WTC11 (cell line): ENCODE data around the gene CCDC87. TPM values are rescaled to one million over a fixed set of nuclear protein-coding genes. Genes with fewer than 3 reads are reported as not detected.
"Not testable (repeated sequence)": the region's sequence is repeated elsewhere in the genome, so short reads cannot be mapped to it uniquely, and the experiment has no call there.

ENCODE experiments used
- ATAC-seq: fragments of 200-7000 bp; cut with Tn5 transposase; 2 replicates; pipeline ENCODE4 v1.10.0; 2021; ENCODE audit warnings: mild to moderate bottlenecking, moderate library complexity
- CTCF ChIA-PET: fragments of 300-600 bp; sonication (Branson Sonifier 250); formaldehyde crosslinking; loops from one replicate; lab custom pipeline; 2021; ENCODE audit warnings: antibody characterized with exemption; lab: Charles Lee
- POLR2A ChIA-PET: fragments of 350-600 bp; sonication (Branson Sonifier 250); formaldehyde crosslinking; loops from one replicate; lab custom pipeline; 2021; ENCODE audit warnings: antibody characterized with exemption; lab: Charles Lee
- DNase-seq: peaks from one replicate; pipeline ENCODE4 v3.0.0; 2021; ENCODE audit warnings: low spot score
- H3K27ac Mint-ChIP-seq: 2 replicates; pipeline ENCODE4 v1.8.0; 2021; ENCODE audit warnings: mixed read lengths
- H3K27me3 Mint-ChIP-seq: 2 replicates; pipeline ENCODE4 v1.8.0; 2021; ENCODE audit warnings: low read depth, mild to moderate bottlenecking, moderate library complexity, mixed read lengths
- H3K36me3 Mint-ChIP-seq: 2 replicates; pipeline ENCODE4 v1.8.0; 2021; ENCODE audit warnings: mixed read lengths
- H3K4me1 Mint-ChIP-seq: 2 replicates; pipeline ENCODE4 v1.8.0; 2022; ENCODE audit warnings: mixed read lengths
- H3K4me3 Mint-ChIP-seq: 2 replicates; pipeline ENCODE4 v1.8.0; 2021; ENCODE audit warnings: mild to moderate bottlenecking, moderate library complexity, mixed read lengths
- H3K9me3 Mint-ChIP-seq: 2 replicates; pipeline ENCODE4 v1.8.0; 2021; ENCODE audit warnings: mixed read lengths
- CBFB ChIP-seq: sonication (generic); formaldehyde crosslinking; IDR thresholded peaks from 2 replicates; pipeline ENCODE4 v1.8.1; 2022; ENCODE audit warnings: mild to moderate bottlenecking, low read depth, missing genetic modification reagents
- CREB1 ChIP-seq: sonication (generic); formaldehyde crosslinking; IDR thresholded peaks from 2 replicates; pipeline ENCODE4 v1.8.0; 2023; ENCODE audit warnings: mild to moderate bottlenecking, missing genetic modification reagents
- FOXJ3 ChIP-seq: sonication (generic); formaldehyde crosslinking; IDR thresholded peaks from 2 replicates; pipeline ENCODE4 v1.9.0; 2021; ENCODE audit warnings: missing genetic modification reagents, mild to moderate bottlenecking, borderline replicate concordance
- GTF2I ChIP-seq: fragments of 250-450 bp; sonication (Bioruptor Pico); conservative IDR thresholded peaks from 2 replicates; pipeline ENCODE4 v1.4.0; 2021; ENCODE audit warnings: mild to moderate bottlenecking
- IRF2 ChIP-seq: sonication (generic); formaldehyde crosslinking; IDR thresholded peaks from 2 replicates; pipeline ENCODE4 v1.8.0; 2022; ENCODE audit warnings: low read depth, missing genetic modification reagents, borderline replicate concordance
- JUN ChIP-seq: sonication (generic); formaldehyde crosslinking; IDR thresholded peaks from 2 replicates; pipeline ENCODE4 v1.8.0; 2023; ENCODE audit warnings: mild to moderate bottlenecking, missing genetic modification reagents
- NFYB ChIP-seq: sonication (generic); formaldehyde crosslinking; conservative IDR thresholded peaks from 2 replicates; pipeline ENCODE4 v1.8.0; 2022; ENCODE audit warnings: low read depth, missing genetic modification reagents
- NR3C1 ChIP-seq: sonication (generic); formaldehyde crosslinking; conservative IDR thresholded peaks from 2 replicates; pipeline ENCODE4 v1.8.1; 2023; ENCODE audit warnings: low read depth, mild to moderate bottlenecking, missing genetic modification reagents
- SMAD4 ChIP-seq: sonication (generic); formaldehyde crosslinking; IDR thresholded peaks from 2 replicates; pipeline ENCODE4 v1.8.0; 2022; ENCODE audit warnings: mild to moderate bottlenecking, missing genetic modification reagents
- SP1 ChIP-seq: sonication (generic); formaldehyde crosslinking; conservative IDR thresholded peaks from 2 replicates; pipeline ENCODE4 v1.8.1; 2022; ENCODE audit warnings: missing genetic modification reagents
- ZBTB21 ChIP-seq: sonication (generic); formaldehyde crosslinking; IDR thresholded peaks from 2 replicates; pipeline ENCODE4 v1.8.1; 2023; ENCODE audit warnings: mild to moderate bottlenecking, missing genetic modification reagents, borderline replicate concordance
- ZNF121 ChIP-seq: sonication (generic); formaldehyde crosslinking; IDR thresholded peaks from 2 replicates; pipeline ENCODE4 v1.8.0; 2023; ENCODE audit warnings: missing genetic modification reagents
- ZNF138 ChIP-seq: sonication (generic); formaldehyde crosslinking; conservative IDR thresholded peaks from 2 replicates; pipeline ENCODE4 v1.8.1; 2022; ENCODE audit warnings: mild to moderate bottlenecking, moderate library complexity, missing genetic modification reagents
- ZNF232 ChIP-seq: sonication (generic); formaldehyde crosslinking; IDR thresholded peaks from 2 replicates; pipeline ENCODE4 v1.8.0; 2022; ENCODE audit warnings: mild to moderate bottlenecking, missing genetic modification reagents
- ZNF396 ChIP-seq: fragments of 250-450 bp; sonication (Bioruptor Pico); IDR thresholded peaks from 2 replicates; pipeline ENCODE4 v1.8.0; 2021; ENCODE audit warnings: mild to moderate bottlenecking, moderate library complexity, borderline replicate concordance
- total RNA-seq: library from RNA; stranded (reverse); gene quantifications from 3 replicates; pipeline ENCODE4 v1.2.3, GENCODE V29; 2021
- TF ChIP-seq, protein P1 (sequence below): sonication (generic); formaldehyde crosslinking; IDR thresholded peaks from 2 replicates; pipeline ENCODE4 v1.8.0; 2022; ENCODE audit warnings: mild to moderate bottlenecking, missing genetic modification reagents
- TF ChIP-seq, protein P2 (sequence below): sonication (generic); formaldehyde crosslinking; IDR thresholded peaks from 2 replicates; pipeline ENCODE4 v1.8.1; 2023; ENCODE audit warnings: mild to moderate bottlenecking, missing genetic modification reagents
- TF ChIP-seq, protein P3 (sequence below): fragments of 250-450 bp; sonication (Bioruptor Pico); conservative IDR thresholded peaks from 2 replicates; pipeline ENCODE4 v1.9.0; 2021; ENCODE audit warnings: mild to moderate bottlenecking
- TF ChIP-seq, protein P4 (sequence below): sonication (generic); formaldehyde crosslinking; IDR thresholded peaks from 2 replicates; pipeline ENCODE4 v1.8.1; 2023; ENCODE audit warnings: mild to moderate bottlenecking, missing genetic modification reagents, moderate library complexity
- TF ChIP-seq, protein P5 (sequence below): sonication (generic); formaldehyde crosslinking; IDR thresholded peaks from 2 replicates; pipeline ENCODE4 v1.8.0; 2022; ENCODE audit warnings: mild to moderate bottlenecking, missing genetic modification reagents

Gene CCDC87
- total RNA-seq, 1 experiment from 2014 or later = 0.85 TPM

DNA sequence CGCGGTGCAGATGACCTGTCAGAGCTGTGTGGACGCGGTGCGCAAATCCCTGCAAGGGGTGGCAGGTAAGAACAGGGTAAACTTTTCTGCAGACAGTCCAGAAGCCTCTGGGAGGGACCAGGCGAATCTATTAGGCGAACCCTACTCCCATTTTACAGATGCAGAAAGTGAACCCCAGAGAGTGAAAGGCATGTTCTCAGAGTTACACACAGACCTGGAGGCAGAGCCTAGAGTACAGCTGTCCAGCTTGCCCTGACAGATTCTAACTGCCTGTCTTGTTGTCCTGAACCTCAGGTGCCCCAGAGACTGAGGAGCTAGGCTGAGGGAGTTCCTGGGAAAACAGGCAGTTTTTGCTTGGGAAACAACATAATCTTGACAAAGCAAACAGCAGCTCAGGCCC lies 787 bp upstream of the CCDC87 start (continued):
- no peak for TF ChIP-seq ZNF138
- no peak for TF ChIP-seq IRF2

DNA sequence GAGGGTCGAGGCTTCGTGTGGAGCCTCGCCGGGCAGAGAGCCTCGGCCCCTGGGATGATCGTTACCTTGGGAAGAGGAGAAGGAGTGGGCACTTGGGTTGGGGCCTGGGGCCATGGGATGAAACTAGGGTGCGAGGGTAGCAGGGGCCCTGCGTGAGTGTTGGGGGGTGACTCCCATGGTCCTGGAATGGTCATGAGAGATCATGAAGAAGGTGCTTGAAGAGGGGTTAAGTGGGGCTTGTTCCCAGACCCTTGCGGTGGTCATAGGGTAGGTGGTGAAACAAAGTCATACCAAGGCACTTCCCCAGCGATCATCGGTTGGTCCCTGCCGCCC lies 406 bp upstream of the CCDC87 start:
- POLR2A ChIA-PET = interaction anchor here (0.5 to 1.5 kb wide), 4 partner anchors 45 to 127 kb away, joined by 3 to 11 read pairs (median 8); partner anchors contain the start of genes ACTN3, RBM4, RBM4B and ZDHHC24
- ATAC-seq = no peak; the same call in 1 of the 2 replicates
- peak overlapping the region; percentile 97 for H3K4me3 Mint-ChIP-seq
- H3K27me3 Mint-ChIP-seq = peaks cover 39% of the 10 kb centered on the region
- peak overlapping the region; percentile 99 for H3K27ac Mint-ChIP-seq
- no peak for DNase-seq
- peaks cover 15% of the 10 kb centered on the region for H3K36me3 Mint-ChIP-seq
- peaks cover 11% of the 10 kb centered on the region for H3K4me1 Mint-ChIP-seq
- CTCF ChIA-PET = interaction anchor here (0.8 to 1.8 kb wide), 16 partner anchors 10 to 322 kb away, joined by 3 to 23 read pairs (median 6); partner anchors contain the start of genes ACTN3, CTSF, DPP3 and RBM4
- TF ChIP-seq CBFB (CRISPR knock-in tag) (0 out of 2 replicates have a peak, but pooled peaks have one; percentile 21), CREB1 (CRISPR knock-in tag) (peak; percentile 20; the same call in 1 of the 2 replicates), ZBTB21 (CRISPR knock-in tag) (no peak), NR3C1 (CRISPR knock-in tag) (no peak)
- TF ChIP-seq, protein P1, sequence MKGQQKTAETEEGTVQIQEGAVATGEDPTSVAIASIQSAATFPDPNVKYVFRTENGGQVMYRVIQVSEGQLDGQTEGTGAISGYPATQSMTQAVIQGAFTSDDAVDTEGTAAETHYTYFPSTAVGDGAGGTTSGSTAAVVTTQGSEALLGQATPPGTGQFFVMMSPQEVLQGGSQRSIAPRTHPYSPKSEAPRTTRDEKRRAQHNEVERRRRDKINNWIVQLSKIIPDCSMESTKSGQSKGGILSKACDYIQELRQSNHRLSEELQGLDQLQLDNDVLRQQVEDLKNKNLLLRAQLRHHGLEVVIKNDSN = peak; percentile 4; the same call in 1 of the 2 replicates
- TF ChIP-seq, protein P2, sequence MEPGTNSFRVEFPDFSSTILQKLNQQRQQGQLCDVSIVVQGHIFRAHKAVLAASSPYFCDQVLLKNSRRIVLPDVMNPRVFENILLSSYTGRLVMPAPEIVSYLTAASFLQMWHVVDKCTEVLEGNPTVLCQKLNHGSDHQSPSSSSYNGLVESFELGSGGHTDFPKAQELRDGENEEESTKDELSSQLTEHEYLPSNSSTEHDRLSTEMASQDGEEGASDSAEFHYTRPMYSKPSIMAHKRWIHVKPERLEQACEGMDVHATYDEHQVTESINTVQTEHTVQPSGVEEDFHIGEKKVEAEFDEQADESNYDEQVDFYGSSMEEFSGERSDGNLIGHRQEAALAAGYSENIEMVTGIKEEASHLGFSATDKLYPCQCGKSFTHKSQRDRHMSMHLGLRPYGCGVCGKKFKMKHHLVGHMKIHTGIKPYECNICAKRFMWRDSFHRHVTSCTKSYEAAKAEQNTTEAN = no peak
- peaks cover 23% of the 10 kb centered on the region for H3K9me3 Mint-ChIP-seq

DNA sequence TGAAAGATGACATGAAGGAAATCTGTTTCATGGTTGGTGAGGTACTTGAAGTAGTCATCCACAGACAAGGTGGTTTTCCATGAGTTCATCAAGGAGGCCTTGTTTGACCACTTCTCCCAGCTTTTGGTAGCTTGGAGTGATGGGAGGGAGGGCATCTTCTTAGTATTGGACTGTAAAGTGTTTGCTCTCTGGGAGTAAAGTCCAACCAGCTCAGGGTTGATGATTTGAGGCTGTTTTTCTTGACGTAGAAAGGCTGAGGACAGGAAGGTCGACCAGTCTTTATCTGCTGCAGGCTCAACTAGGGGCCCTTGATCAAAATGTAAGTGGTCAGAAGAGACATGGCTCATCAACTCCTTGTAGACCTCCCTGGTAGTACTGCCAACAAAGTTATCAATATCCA lies 1.7 kb downstream of the CCDC87 start:
- ChIA-PET POLR2A (interaction anchor here (0.7 kb wide), 1 partner anchor 47 kb away, joined by 4 read pairs; no protein-coding TSS in a partner anchor), CTCF (interaction anchor here (0.6 kb wide), 1 partner anchor 23 kb away, joined by 4 read pairs; no protein-coding TSS in a partner anchor)
- peaks cover 49% of the 10 kb centered on the region for H3K27me3 Mint-ChIP-seq
- H3K4me1 Mint-ChIP-seq = peaks cover 11% of the 10 kb centered on the region
- peaks cover 28% of the 10 kb centered on the region for H3K9me3 Mint-ChIP-seq
- no peak overlapping the region for H3K4me3 Mint-ChIP-seq
- ATAC-seq (no peak), DNase-seq (no peak)
- TF ChIP-seq FOXJ3 (CRISPR knock-in tag) (no peak), JUN (CRISPR knock-in tag) (no peak), SMAD4 (CRISPR knock-in tag) (no peak), NFYB (CRISPR knock-in tag) (no peak)
- TF ChIP-seq, protein P3, sequence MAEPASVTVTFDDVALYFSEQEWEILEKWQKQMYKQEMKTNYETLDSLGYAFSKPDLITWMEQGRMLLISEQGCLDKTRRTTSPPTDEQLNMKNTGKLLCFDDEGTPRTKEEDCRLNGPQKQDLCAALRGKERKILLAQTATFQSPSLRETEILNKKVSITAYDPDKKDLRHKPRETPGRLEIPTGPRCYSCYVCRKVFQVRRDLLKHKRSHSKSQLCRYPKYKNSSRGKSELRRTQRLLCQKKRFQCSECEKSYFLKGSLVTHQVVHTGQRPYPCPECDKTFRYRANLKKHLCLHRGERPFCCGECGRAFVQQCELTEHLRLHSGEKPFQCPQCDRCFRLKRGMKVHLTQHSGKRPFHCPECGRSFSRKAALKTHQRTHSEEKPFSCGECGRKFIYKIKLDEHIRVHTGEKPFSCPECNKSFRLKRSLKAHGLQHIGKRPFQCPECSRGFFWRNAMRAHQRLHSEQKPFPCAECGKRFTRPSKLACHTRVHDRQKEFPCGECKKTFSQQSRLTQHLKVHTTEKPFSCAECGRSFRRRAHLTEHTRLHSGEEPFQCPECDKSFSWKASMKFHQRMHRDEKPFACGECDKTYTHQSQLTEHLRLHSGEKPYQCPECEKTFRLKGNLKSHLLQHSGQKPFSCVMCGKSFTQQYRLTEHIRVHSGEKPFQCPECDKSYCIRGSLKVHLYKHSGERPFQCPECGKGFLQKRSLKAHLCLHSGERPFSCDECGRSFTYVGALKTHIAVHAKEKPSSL (CRISPR knock-in tag) = no peak
- H3K27ac Mint-ChIP-seq = no peak overlapping the region
- peaks cover 18% of the 10 kb centered on the region for H3K36me3 Mint-ChIP-seq

DNA sequence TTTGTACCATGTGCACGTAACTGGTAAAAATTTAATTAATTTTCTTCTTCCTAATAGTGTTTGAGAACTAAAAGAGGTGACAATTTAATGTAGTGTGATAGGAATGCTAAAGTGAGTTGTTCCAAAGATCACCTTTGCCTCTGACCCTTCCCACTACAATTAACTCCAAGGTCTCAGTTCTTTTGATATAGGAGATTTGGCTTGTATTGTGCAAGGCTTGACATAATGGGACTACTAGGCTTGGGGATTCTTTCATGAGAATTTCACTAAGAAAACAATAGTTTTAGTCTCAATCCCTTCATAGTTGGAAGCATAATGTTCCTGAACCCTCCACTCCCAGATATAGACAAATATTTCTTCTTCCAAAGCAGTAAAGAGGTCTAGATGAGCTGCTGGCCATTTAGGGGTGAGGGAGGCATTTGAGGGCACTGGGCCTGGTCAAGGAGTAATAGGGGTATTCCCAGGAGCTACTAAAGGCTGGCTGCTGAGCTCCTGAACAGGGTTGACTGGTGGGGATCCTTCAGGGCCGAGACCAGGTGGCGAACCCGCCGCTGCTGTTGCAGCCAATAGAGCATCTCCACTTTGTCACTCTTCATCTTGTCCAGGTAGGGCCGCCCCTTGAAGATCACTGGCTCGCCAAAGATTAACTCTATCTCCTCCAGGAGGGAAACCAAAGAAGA lies 2.7 kb downstream of the CCDC87 start:
- TF ChIP-seq ZBTB21 (CRISPR knock-in tag) (no peak), ZNF396 (no peak), SP1 (CRISPR knock-in tag) (no peak), ZNF121 (CRISPR knock-in tag) (no peak), ZNF232 (CRISPR knock-in tag) (no peak), GTF2I (CRISPR knock-in tag) (no peak)
- TF ChIP-seq, protein P4, sequence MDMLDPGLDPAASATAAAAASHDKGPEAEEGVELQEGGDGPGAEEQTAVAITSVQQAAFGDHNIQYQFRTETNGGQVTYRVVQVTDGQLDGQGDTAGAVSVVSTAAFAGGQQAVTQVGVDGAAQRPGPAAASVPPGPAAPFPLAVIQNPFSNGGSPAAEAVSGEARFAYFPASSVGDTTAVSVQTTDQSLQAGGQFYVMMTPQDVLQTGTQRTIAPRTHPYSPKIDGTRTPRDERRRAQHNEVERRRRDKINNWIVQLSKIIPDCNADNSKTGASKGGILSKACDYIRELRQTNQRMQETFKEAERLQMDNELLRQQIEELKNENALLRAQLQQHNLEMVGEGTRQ (CRISPR knock-in tag) = no peak
- TF ChIP-seq, protein P5, sequence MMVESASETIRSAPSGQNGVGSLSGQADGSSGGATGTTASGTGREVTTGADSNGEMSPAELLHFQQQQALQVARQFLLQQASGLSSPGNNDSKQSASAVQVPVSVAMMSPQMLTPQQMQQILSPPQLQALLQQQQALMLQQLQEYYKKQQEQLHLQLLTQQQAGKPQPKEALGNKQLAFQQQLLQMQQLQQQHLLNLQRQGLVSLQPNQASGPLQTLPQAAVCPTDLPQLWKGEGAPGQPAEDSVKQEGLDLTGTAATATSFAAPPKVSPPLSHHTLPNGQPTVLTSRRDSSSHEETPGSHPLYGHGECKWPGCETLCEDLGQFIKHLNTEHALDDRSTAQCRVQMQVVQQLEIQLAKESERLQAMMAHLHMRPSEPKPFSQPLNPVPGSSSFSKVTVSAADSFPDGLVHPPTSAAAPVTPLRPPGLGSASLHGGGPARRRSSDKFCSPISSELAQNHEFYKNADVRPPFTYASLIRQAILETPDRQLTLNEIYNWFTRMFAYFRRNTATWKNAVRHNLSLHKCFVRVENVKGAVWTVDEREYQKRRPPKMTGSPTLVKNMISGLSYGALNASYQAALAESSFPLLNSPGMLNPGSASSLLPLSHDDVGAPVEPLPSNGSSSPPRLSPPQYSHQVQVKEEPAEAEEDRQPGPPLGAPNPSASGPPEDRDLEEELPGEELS (CRISPR knock-in tag) = no peak
- TF ChIP-seq, all 79 proteins: peak for 0
- no peak overlapping the region for H3K27ac Mint-ChIP-seq
- H3K27me3 Mint-ChIP-seq = peaks cover 57% of the 10 kb centered on the region
- H3K36me3 Mint-ChIP-seq = peaks cover 18% of the 10 kb centered on the region
- no peak for DNase-seq
- H3K4me1 Mint-ChIP-seq = peaks cover 11% of the 10 kb centered on the region
- ChIA-PET CTCF (no interaction called here), POLR2A (no interaction called here)
- H3K9me3 Mint-ChIP-seq = peaks cover 37% of the 10 kb centered on the region
- H3K4me3 Mint-ChIP-seq = no peak overlapping the region
- ATAC-seq = no peak

DNA sequence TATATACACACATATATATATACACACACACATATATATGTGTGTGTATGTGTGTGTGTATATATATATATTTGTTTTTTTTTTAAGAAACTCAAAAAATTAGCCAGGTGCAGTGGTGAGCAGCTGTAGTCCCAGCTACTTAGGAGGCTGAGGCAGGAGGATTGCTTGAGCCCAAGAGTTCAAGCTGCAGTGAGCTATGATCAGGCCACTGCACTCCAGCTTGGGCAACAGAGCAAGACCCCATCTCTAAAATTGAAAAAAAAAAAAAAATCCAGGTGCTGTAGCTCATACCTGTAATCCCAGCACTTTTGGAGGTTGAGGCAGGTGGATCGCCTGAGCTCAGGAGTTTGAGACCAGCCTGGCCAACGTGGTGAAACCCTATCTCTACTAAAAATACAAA lies 3.5 kb downstream of the CCDC87 start:
- CTCF ChIA-PET = interaction anchor here (1.0 kb wide), 1 partner anchor 10 kb away, joined by 3 read pairs; no protein-coding TSS in a partner anchor
- not testable (repeated sequence) for DNase-seq, ATAC-seq, H3K4me3 Mint-ChIP-seq, H3K27ac Mint-ChIP-seq
- Mint-ChIP-seq H3K9me3 (peaks cover 40% of the 10 kb centered on the region), H3K4me1 (peaks cover 11% of the 10 kb centered on the region), H3K27me3 (peaks cover 57% of the 10 kb centered on the region), H3K36me3 (peaks cover 18% of the 10 kb centered on the region)
- POLR2A ChIA-PET = interaction anchor here (0.6 kb wide), 1 partner anchor 658 kb away, joined by 6 read pairs; no protein-coding TSS in a partner anchor
